A549 (cell line): ENCODE data around the gene TRERF1.

Experiments
- CTCF ChIP-seq: fragments of >200 bp; sonication (Bioruptor Twin); formaldehyde crosslinking; IDR thresholded peaks from 3 replicates; pipeline ENCODE4 v1.5.1; 2016
- POLR2A ChIP-seq: IDR thresholded peaks from 2 replicates; pipeline ENCODE4 v1.6.1; 2012; ENCODE audit warnings: mild to moderate bottlenecking, low read length
- TF ChIP-seq, protein P1 (sequence below): fragments of >200 bp; sonication (Bioruptor Twin); formaldehyde crosslinking; IDR thresholded peaks from 3 replicates; pipeline ENCODE4 v1.6.1; 2016

DNA sequence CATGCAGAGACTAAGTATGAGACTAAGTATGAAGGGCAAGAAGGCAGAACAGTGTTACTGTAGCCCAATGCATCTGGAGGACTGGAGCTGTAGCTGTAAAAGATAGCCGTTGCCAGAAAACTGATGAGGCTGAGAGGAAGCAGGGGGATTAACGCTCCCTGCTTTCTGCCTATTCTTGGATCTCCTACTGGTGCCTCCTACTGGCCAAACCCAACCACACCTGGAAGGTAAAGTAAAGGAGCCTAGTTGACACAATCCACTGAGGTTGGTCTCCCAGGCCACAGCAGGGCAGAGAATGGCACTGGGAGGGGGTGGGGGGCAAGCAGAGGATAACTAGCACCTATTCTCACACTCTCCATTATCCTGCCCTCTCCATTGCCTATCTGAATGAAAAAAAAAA, 129.1 kb downstream of the TRERF1 start:
- TF ChIP-seq CTCF = no peak
- TF ChIP-seq POLR2A = no peak
- TF ChIP-seq, protein P1, sequence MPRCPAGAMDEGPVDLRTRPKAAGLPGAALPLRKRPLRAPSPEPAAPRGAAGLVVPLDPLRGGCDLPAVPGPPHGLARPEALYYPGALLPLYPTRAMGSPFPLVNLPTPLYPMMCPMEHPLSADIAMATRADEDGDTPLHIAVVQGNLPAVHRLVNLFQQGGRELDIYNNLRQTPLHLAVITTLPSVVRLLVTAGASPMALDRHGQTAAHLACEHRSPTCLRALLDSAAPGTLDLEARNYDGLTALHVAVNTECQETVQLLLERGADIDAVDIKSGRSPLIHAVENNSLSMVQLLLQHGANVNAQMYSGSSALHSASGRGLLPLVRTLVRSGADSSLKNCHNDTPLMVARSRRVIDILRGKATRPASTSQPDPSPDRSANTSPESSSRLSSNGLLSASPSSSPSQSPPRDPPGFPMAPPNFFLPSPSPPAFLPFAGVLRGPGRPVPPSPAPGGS = no peak
